Testis (tissue), 2 donors: ENCODE measurements around the gene KIF26B.

Source experiments
- CTCF ChIP-seq, 3 experiments: fragments of 450-650 bp in 2 of 3; fragments of 200-600 bp in 1 of 3; sonication (generic) in 1 of 3; IDR thresholded peaks; one replicate each; pipeline ENCODE4 v1.5.1; 2016 to 2019; ENCODE audit warnings: antibody characterized with exemption in 3 of 3, mild to moderate bottlenecking in 2 of 3, moderate library complexity in 1 of 3
- POLR2A ChIP-seq: fragments of 450-650 bp; IDR thresholded peaks from one replicate; pipeline ENCODE4 v1.6.1; 2017; ENCODE audit warnings: antibody characterized with exemption, mild to moderate bottlenecking, moderate library complexity

- TF ChIP-seq CTCF (IDR thresholded peaks at IDR 0.05) (no peak), POLR2A (no peak)
Measured at GRCh38 chr1:245577191-245578157, 422.7 kb downstream of the KIF26B start.
